Measurements from ENCODE around the gene PCDHB12. TPM values are rescaled to one million over a fixed set of nuclear protein-coding genes. Genes with fewer than 3 reads are reported as not detected.
"Not testable (repeated sequence)": the region's sequence is repeated elsewhere in the genome, so short reads cannot be mapped to it uniquely, and the experiment has no call there.

PCDHB12 gene
- not detected for total RNA-seq

DNA sequence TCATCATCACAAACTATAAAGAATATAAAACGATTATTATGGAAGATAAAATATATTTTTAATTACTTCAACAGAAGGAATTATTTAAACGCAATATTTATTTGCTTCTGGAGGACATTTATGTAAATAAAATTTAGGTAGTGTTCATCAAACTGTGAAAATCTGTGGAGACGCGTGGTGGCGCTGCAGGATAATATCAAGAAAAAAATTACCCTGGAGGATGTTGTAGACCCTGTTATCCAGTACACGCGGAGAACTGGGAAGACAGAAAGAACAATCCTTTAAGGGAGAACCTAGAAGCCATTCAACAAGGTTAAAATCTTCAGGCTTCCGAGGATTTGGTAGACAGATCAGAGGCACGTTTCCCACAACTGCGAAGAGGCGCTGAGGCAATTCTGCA is at the start of gene PCDHB12:
Gene PCDHB12 (plus strand): TSS at position 242 of the 400 bp plus-strand sequence. CDS start 189 bp downstream, outside the sequence.
- Mint-ChIP-seq H3K4me3 (no peak within 1 kb of the TSS), H3K27ac (no peak within 1 kb of the TSS), H3K27me3 (peaks cover 9% of the 10 kb centered on the region), H3K4me1 (no peaks in the 10 kb centered on the region), H3K36me3 (ENCODE audit: low read depth) (peaks cover 2% of the 10 kb centered on the region), H3K9me3 (peaks cover 4% of the 10 kb centered on the region)
- ChIA-PET CTCF (no interaction called here), POLR2A (no interaction called here)
- DNase-seq, result no peak

- Mint-ChIP-seq H3K9me3 (peaks cover 13% of the 10 kb centered on the region), H3K27ac (no peak within 1 kb of the TSS), H3K4me3 (no peak within 1 kb of the TSS), H3K27me3 (peaks cover 18% of the 10 kb centered on the region), H3K36me3 (ENCODE audit: low read depth) (no peaks in the 10 kb centered on the region), H3K4me1 (no peaks in the 10 kb centered on the region)
- POLR2A ChIA-PET, result no interaction called here
- CTCF ChIA-PET, result no interaction called here
- DNase-seq, result peak; percentile 27
Measured at GRCh38 chr5:141172381-141173204, 35.9 kb upstream of the PCDHB12 start, which contains the start of gene PCDHB7. Gene PCDHB7, plus strand, starts transcription at chr5:141172644. Its CDS starts 192 bp downstream, at chr5:141172836.

DNA sequence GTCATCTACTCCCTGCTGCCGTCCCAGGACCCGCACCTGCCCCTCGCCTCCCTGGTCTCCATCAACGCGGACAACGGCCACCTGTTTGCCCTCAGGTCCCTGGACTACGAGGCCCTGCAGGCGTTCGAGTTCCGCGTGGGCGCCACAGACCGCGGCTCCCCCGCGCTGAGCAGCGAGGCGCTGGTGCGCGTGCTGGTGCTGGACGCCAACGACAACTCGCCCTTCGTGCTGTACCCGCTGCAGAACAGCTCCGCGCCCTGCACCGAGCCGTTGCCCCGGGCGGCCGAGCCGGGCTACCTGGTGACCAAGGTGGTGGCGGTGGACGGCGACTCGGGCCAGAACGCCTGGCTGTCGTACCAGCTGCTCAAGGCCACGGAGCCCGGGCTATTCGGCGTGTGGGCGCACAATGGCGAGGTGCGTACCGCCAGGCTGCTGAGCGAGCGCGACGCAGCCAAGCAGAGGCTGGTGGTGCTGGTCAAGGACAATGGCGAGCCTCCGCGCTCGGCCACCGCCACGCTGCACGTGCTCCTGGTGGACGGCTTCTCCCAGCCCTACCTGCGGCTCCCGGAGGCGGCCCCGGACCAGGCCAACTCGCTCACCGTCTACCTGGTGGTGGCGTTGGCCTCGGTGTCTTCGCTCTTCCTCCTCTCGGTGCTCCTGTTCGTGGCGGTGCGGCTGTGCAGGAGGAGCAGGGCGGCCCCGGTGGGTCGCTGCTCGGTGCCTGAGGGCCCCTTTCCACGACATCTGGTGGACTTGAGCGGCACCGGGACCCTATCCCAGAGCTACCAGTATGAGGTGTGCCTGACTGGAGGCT is 34.0 kb upstream of the PCDHB12 start:
- POLR2A ChIA-PET; H3K4me1 Mint-ChIP-seq; H3K27ac Mint-ChIP-seq; CTCF ChIA-PET; H3K4me3 Mint-ChIP-seq; H3K36me3 Mint-ChIP-seq (ENCODE audit: low read depth); DNase-seq: not testable (repeated sequence)
- Mint-ChIP-seq H3K9me3 (peaks cover 13% of the 10 kb centered on the region), H3K27me3 (peaks cover 18% of the 10 kb centered on the region)

GRCh38 chr5:141175933-141176332 is 32.6 kb upstream of the PCDHB12 start:
- ChIA-PET CTCF (no interaction called here), POLR2A (no interaction called here)
- no peak overlapping the region for H3K27ac Mint-ChIP-seq
- H3K27me3 Mint-ChIP-seq, result peaks cover 16% of the 10 kb centered on the region
- DNase-seq, result no peak
- no peaks in the 10 kb centered on the region for H3K4me1 Mint-ChIP-seq
- H3K36me3 Mint-ChIP-seq (ENCODE audit: low read depth), result no peaks in the 10 kb centered on the region
- no peak overlapping the region for H3K4me3 Mint-ChIP-seq
- H3K9me3 Mint-ChIP-seq, result peaks cover 16% of the 10 kb centered on the region

- H3K4me1 Mint-ChIP-seq; POLR2A ChIA-PET; H3K36me3 Mint-ChIP-seq (ENCODE audit: low read depth); DNase-seq; H3K27ac Mint-ChIP-seq; H3K4me3 Mint-ChIP-seq: not testable (repeated sequence)
- Mint-ChIP-seq H3K27me3 (peaks cover 12% of the 10 kb centered on the region), H3K9me3 (peaks cover 21% of the 10 kb centered on the region)
- CTCF ChIA-PET, result interaction anchor here (1.2 kb wide), 1 partner anchor 28 kb away, joined by 3 read pairs; the partner anchor contains the start of gene PCDHB6
Measured at GRCh38 chr5:141177577-141178191, 30.8 kb upstream of the PCDHB12 start, which contains the start of gene PCDHB8. Gene PCDHB8, plus strand, starts transcription at chr5:141177790. Its CDS starts 245 bp downstream, at chr5:141178035.

DNA sequence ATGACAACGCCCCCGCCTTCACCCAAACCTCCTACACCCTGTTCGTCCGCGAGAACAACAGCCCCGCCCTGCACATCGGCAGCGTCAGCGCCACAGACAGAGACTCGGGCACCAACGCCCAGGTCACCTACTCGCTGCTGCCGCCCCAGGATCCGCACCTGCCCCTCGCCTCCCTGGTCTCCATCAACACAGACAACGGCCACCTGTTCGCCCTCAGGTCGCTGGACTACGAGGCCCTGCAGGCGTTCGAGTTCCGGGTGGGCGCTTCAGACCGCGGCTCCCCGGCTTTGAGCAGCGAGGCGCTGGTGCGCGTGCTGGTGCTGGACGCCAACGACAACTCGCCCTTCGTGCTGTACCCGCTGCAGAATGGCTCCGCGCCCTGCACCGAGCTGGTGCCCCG is 29.1 kb upstream of the PCDHB12 start:
- CTCF ChIA-PET; H3K4me1 Mint-ChIP-seq; H3K36me3 Mint-ChIP-seq (ENCODE audit: low read depth): not testable (repeated sequence)

GRCh38 chr5:141179876-141180275 is 28.6 kb upstream of the PCDHB12 start:
- H3K4me1 Mint-ChIP-seq; H3K36me3 Mint-ChIP-seq (ENCODE audit: low read depth); DNase-seq; POLR2A ChIA-PET; H3K27ac Mint-ChIP-seq; H3K27me3 Mint-ChIP-seq; H3K4me3 Mint-ChIP-seq; CTCF ChIA-PET: not testable (repeated sequence)
- H3K9me3 Mint-ChIP-seq, result peaks cover 19% of the 10 kb centered on the region

More for the DNA sequence above, 29.1 kb upstream of the PCDHB12 start:
- H3K4me3 Mint-ChIP-seq, H3K27me3 Mint-ChIP-seq, POLR2A ChIA-PET, H3K27ac Mint-ChIP-seq, DNase-seq: not testable (repeated sequence)
- peaks cover 15% of the 10 kb centered on the region for H3K9me3 Mint-ChIP-seq

GRCh38 chr5:141180313-141180712 is 28.2 kb upstream of the PCDHB12 start:
- CTCF ChIA-PET, result no interaction called here
- peaks cover 5% of the 10 kb centered on the region for H3K36me3 Mint-ChIP-seq (ENCODE audit: low read depth)
- H3K27ac Mint-ChIP-seq, result no peak overlapping the region
- peaks cover 6% of the 10 kb centered on the region for H3K27me3 Mint-ChIP-seq
- H3K9me3 Mint-ChIP-seq, result peaks cover 22% of the 10 kb centered on the region
- no peaks in the 10 kb centered on the region for H3K4me1 Mint-ChIP-seq
- POLR2A ChIA-PET, result no interaction called here
- no peak overlapping the region for H3K4me3 Mint-ChIP-seq
- DNase-seq, result no peak

DNA sequence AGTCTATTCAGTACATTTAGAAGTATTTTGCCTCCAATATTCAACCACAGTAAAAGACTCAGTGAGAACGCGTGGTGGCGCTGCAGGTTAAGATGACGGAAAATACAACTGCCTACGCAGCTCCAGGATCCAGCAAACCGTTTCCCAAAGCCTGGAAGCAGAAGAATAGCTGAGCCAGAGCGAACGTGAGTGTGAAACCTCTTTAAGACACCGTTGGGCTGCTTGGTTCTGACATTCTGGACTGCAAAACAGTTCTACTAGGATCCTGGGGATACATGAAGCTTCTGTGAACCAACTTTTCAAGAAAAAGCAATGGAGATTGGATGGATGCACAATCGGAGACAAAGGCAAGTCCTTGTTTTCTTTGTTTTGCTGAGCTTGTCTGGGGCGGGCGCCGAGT is 26.3 kb upstream of the PCDHB12 start, which contains the start of gene PCDHB16:
Gene PCDHB16 (plus strand): TSS at position 140 of the 400 bp plus-strand sequence. CDS start 173 bp downstream, at position 313.
- CTCF ChIA-PET, result interaction anchor here (1.3 kb wide), 1 partner anchor 239 kb away, joined by 4 read pairs; the partner anchor contains the start of gene PCDHGA11
- DNase-seq, result no peak

DNA sequence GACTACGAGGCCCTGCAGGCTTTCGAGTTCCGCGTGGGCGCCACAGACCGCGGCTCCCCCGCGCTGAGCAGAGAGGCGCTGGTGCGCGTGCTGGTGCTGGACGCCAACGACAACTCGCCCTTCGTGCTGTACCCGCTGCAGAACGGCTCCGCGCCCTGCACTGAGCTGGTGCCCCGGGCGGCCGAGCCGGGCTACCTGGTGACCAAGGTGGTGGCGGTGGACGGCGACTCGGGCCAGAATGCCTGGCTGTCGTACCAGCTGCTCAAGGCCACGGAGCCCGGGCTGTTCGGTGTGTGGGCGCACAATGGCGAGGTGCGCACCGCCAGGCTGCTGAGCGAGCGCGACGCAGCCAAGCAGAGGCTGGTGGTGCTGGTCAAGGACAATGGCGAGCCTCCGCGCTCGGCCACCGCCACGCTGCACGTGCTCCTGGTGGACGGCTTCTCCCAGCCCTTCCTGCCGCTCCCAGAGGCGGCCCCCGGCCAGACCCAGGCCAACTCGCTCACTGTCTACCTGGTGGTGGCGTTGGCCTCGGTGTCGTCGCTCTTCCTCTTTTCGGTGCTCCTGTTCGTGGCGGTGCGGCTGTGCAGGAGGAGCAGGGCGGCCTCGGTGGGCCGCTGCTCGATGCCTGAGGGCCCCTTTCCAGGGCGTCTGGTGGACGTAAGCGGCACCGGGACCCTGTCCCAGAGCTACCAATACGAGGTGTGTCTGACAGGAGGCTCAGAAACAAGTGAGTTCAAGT is 24.2 kb upstream of the PCDHB12 start:
- H3K4me3 Mint-ChIP-seq; CTCF ChIA-PET; POLR2A ChIA-PET; DNase-seq; H3K27ac Mint-ChIP-seq; H3K27me3 Mint-ChIP-seq; H3K36me3 Mint-ChIP-seq (ENCODE audit: low read depth); H3K4me1 Mint-ChIP-seq: not testable (repeated sequence)
- H3K9me3 Mint-ChIP-seq, result peaks cover 25% of the 10 kb centered on the region

More for the DNA sequence above, 26.3 kb upstream of the PCDHB12 start, which contains the start of gene PCDHB16:
- Mint-ChIP-seq H3K4me3 (no peak within 1 kb of the TSS), H3K4me1 (no peaks in the 10 kb centered on the region), H3K27ac (peak within 1 kb of the TSS; percentile 31), H3K9me3 (peaks cover 22% of the 10 kb centered on the region), H3K36me3 (ENCODE audit: low read depth) (peaks cover 5% of the 10 kb centered on the region), H3K27me3 (peaks cover 6% of the 10 kb centered on the region)
- POLR2A ChIA-PET, result no interaction called here

- Mint-ChIP-seq H3K9me3 (peaks cover 24% of the 10 kb centered on the region), H3K4me1 (no peaks in the 10 kb centered on the region), H3K27ac (no peak within 1 kb of the TSS), H3K27me3 (peaks cover 8% of the 10 kb centered on the region), H3K4me3 (no peak within 1 kb of the TSS), H3K36me3 (ENCODE audit: low read depth) (peaks cover 7% of the 10 kb centered on the region)
- CTCF ChIA-PET, result interaction anchor here (0.6 kb wide), 1 partner anchor 371 kb away, joined by 4 read pairs; no protein-coding TSS in a partner anchor
- POLR2A ChIA-PET, result no interaction called here
- DNase-seq, result no peak
Measured at GRCh38 chr5:141186897-141187512, 21.5 kb upstream of the PCDHB12 start, which contains the start of gene PCDHB9. Gene PCDHB9, plus strand, starts transcription at chr5:141187161. Its CDS starts 158 bp downstream, at chr5:141187319.

GRCh38 chr5:141188682-141189081 is 19.8 kb upstream of the PCDHB12 start:
- H3K4me1 Mint-ChIP-seq; POLR2A ChIA-PET; DNase-seq; H3K36me3 Mint-ChIP-seq (ENCODE audit: low read depth); H3K27me3 Mint-ChIP-seq; CTCF ChIA-PET; H3K4me3 Mint-ChIP-seq: not testable (repeated sequence)
- peaks cover 25% of the 10 kb centered on the region for H3K9me3 Mint-ChIP-seq
- H3K27ac Mint-ChIP-seq, result peak overlapping the region; percentile 62
